Peyer's patch (tissue), 4 donors: ENCODE data around the gene IFT122.
"Not testable (repeated sequence)": the region's sequence is repeated elsewhere in the genome, so short reads cannot be mapped to it uniquely, and the experiment has no call there.

Experiments
- POLR2A ChIP-seq, 2 donors: fragments of 450-650 bp; IDR thresholded peaks; one replicate each; pipeline ENCODE4 v1.5.1; 2017; ENCODE audit warnings: antibody characterized with exemption in 2 of 2, mild to moderate bottlenecking in 2 of 2, moderate library complexity in 2 of 2
- TF ChIP-seq, protein P1 (sequence below), 6 experiments: fragments of 450-650 bp in 4 of 6; fragments of 200-600 bp in 2 of 6; sonication (generic) in 1 of 6; IDR thresholded peaks; one replicate each; pipeline ENCODE4 v1.5.1; 2017 to 2019; ENCODE audit warnings: antibody characterized with exemption in 6 of 6, mild to moderate bottlenecking in 3 of 6, moderate library complexity in 1 of 6

- TF ChIP-seq, protein P1, sequence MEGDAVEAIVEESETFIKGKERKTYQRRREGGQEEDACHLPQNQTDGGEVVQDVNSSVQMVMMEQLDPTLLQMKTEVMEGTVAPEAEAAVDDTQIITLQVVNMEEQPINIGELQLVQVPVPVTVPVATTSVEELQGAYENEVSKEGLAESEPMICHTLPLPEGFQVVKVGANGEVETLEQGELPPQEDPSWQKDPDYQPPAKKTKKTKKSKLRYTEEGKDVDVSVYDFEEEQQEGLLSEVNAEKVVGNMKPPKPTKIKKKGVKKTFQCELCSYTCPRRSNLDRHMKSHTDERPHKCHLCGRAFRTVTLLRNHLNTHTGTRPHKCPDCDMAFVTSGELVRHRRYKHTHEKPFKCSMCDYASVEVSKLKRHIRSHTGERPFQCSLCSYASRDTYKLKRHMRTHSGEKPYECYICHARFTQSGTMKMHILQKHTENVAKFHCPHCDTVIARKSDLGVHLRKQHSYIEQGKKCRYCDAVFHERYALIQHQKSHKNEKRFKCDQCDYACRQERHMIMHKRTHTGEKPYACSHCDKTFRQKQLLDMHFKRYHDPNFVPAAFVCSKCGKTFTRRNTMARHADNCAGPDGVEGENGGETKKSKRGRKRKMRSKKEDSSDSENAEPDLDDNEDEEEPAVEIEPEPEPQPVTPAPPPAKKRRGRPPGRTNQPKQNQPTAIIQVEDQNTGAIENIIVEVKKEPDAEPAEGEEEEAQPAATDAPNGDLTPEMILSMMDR (IDR thresholded peaks at IDR 0.05), result not testable (repeated sequence)
- TF ChIP-seq POLR2A (IDR thresholded peaks at IDR 0.05), result not testable (repeated sequence)
Observed at GRCh38 chr3:129491077-129491476, 51.1 kb downstream of the IFT122 start.
